ENCODE data around the gene ZNF678. TPM values are rescaled to one million over a fixed set of nuclear protein-coding genes. Genes with fewer than 3 reads are reported as not detected.

Gene ZNF678
- total RNA-seq, 1 experiment from 2014 or later = 7.0 TPM

GRCh38 chr1:227542153-227543120 lies 20.9 kb upstream of the ZNF678 start:
- H3K27ac Mint-ChIP-seq (ENCODE audit: unreplicated experiment) = peak overlapping the region; percentile 47
- peak overlapping the region; percentile 51 for H3K4me3 Mint-ChIP-seq (ENCODE audit: low read depth, unreplicated experiment)
- CTCF ChIA-PET = interaction anchor here (0.6 to 1.0 kb wide), 3 partner anchors 17 to 253 kb away, joined by 5 to 6 read pairs (median 6); partner anchors contain the start of gene ZNF678
- TF ChIP-seq CTCF (IDR thresholded peaks at IDR 0.05; ENCODE audit: unreplicated experiment) = peak; percentile 96
- BruUV-seq (replicated peaks) = no TSS peak
- no peaks in the 10 kb centered on the region for H3K4me1 Mint-ChIP-seq (ENCODE audit: low read depth, unreplicated experiment)
- DNase-seq = peak; percentile 94
- no peaks in the 10 kb centered on the region for H3K27me3 Mint-ChIP-seq (ENCODE audit: unreplicated experiment)
- no peaks in the 10 kb centered on the region for H3K36me3 Mint-ChIP-seq (ENCODE audit: insufficient read depth, unreplicated experiment)
- no peaks in the 10 kb centered on the region for H3K9me3 Mint-ChIP-seq (ENCODE audit: low read depth, unreplicated experiment)
- intact Hi-C loops (cut with micrococcal nuclease; ENCODE audit: unreplicated experiment) = loop anchor here (2.0 kb wide), 1 partner anchor 62 kb away; no protein-coding TSS in a partner anchor

- Mint-ChIP-seq H3K4me1 (ENCODE audit: low read depth, unreplicated experiment) (no peaks in the 10 kb centered on the region), H3K36me3 (ENCODE audit: insufficient read depth, unreplicated experiment) (no peaks in the 10 kb centered on the region), H3K4me3 (ENCODE audit: low read depth, unreplicated experiment) (peak overlapping the region; percentile 51), H3K27ac (ENCODE audit: unreplicated experiment) (peak overlapping the region; percentile 47), H3K27me3 (ENCODE audit: unreplicated experiment) (no peaks in the 10 kb centered on the region), H3K9me3 (ENCODE audit: low read depth, unreplicated experiment) (peaks cover 2% of the 10 kb centered on the region)
- CTCF ChIA-PET = interaction anchor here (0.7 to 1.0 kb wide), 2 partner anchors 18 to 20 kb away, joined by 5 to 6 read pairs; partner anchors contain the start of gene ZNF678
- TF ChIP-seq CTCF (IDR thresholded peaks at IDR 0.05; ENCODE audit: unreplicated experiment) = no peak
- no TSS peak for BruUV-seq (replicated peaks)
- DNase-seq = no peak
- intact Hi-C loops (cut with micrococcal nuclease; ENCODE audit: unreplicated experiment) = loop anchor here (2.0 kb wide), 1 partner anchor 63 kb away; no protein-coding TSS in a partner anchor
Measured at GRCh38 chr1:227543283-227544066, 19.9 kb upstream of the ZNF678 start.

GRCh38 chr1:227544067-227545050 lies 19.0 kb upstream of the ZNF678 start:
- CTCF ChIA-PET = no interaction called here
- Mint-ChIP-seq H3K36me3 (ENCODE audit: insufficient read depth, unreplicated experiment) (no peaks in the 10 kb centered on the region), H3K9me3 (ENCODE audit: low read depth, unreplicated experiment) (peaks cover 4% of the 10 kb centered on the region), H3K4me3 (ENCODE audit: low read depth, unreplicated experiment) (no peak overlapping the region), H3K27ac (ENCODE audit: unreplicated experiment) (no peak overlapping the region), H3K27me3 (ENCODE audit: unreplicated experiment) (no peaks in the 10 kb centered on the region), H3K4me1 (ENCODE audit: low read depth, unreplicated experiment) (no peaks in the 10 kb centered on the region)
- no peak for TF ChIP-seq CTCF (IDR thresholded peaks at IDR 0.05; ENCODE audit: unreplicated experiment)
- no TSS peak for BruUV-seq (replicated peaks)
- intact Hi-C loops (cut with micrococcal nuclease; ENCODE audit: unreplicated experiment) = no loop called here
- DNase-seq = no peak
